HG03025 (cell line): ENCODE data around the gene CEP250.

ENCODE experiments used
- ATAC-seq: cut with Tn5 transposase; IDR thresholded peaks from one replicate; pipeline ENCODE4 v1.9.1; 2021; ENCODE audit warnings: mild to moderate bottlenecking, moderate library complexity; ENCODE audit not compliant: unreplicated experiment, low FRiP score

The CEP250 gene

DNA sequence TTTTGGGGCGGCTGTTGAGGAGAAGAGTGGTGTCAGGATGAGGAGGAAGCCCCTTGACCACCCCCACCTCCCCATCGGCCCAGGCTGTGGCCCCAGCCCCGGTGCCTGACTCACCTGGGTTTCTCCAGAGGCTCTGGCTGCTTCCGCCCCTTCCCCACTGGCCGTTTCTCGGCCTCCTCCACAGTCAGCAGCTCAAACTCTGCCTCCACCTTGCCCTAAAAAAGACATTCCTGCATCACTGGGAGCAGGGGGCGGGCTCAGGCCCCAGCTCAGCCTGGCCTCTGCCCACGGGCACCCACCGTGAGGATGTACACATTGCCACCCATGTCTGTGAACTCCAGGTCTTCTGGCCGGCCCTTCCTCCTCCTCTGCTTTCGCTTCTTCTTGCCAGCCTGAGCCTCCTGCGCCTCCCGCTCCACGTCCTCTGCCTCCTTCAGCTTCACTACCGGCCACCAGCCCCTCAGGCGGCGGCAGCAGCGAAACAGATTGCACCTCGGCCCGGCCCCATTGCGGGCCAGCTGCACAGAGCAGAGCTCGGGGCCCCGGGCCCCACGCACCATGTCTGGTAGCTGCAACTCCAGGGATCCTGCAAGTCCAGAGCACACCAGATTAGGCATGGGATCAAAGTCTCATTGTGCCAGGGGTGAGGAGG lies 103.8 kb downstream of the CEP250 start:
- ATAC-seq = no peak

DNA sequence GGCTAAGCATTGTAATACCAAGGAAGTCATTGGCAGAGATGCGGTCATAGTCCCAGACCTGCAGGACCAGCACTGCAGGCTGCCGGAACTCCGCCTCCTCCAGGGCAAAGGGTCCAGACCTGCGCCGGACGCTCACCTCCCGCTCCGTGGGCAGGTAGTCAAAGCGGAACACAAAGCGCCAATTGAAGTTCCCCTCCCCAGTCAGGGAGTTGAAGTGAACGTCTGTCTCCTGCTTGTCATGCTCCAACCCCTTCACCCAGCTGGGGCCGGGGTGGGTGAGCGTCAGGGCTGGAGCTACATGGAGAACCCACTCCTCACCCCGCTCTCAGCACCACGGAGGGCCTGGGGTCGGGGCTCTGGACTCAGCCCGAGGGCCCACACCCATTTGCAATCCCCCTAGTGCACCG lies 104.7 kb downstream of the CEP250 start:
- no peak for ATAC-seq

- ATAC-seq = no peak
Observed at GRCh38 chr20:35560541-35560940, 105.1 kb downstream of the CEP250 start.

- no peak for ATAC-seq
Observed at GRCh38 chr20:35561268-35561667, 105.9 kb downstream of the CEP250 start.

DNA sequence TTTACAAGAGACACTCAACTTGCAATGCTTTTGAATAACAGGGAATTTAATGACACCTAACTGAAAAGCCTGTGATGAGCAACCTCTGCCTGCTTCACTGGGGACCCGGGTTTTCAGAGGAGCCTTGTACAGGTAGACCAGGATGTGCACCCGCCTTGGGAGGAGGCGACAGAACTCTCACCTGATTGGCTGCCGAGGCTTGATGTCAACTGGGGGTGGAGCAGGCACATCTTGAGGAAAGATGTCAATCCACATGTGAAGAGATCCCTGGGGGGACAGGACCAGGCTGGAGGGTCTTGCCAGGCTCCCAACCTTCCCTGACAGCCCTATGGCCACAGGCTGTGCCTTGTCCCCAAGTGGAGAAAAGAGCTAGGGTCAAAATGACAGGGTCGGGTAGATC lies 106.3 kb downstream of the CEP250 start:
- no peak for ATAC-seq

DNA sequence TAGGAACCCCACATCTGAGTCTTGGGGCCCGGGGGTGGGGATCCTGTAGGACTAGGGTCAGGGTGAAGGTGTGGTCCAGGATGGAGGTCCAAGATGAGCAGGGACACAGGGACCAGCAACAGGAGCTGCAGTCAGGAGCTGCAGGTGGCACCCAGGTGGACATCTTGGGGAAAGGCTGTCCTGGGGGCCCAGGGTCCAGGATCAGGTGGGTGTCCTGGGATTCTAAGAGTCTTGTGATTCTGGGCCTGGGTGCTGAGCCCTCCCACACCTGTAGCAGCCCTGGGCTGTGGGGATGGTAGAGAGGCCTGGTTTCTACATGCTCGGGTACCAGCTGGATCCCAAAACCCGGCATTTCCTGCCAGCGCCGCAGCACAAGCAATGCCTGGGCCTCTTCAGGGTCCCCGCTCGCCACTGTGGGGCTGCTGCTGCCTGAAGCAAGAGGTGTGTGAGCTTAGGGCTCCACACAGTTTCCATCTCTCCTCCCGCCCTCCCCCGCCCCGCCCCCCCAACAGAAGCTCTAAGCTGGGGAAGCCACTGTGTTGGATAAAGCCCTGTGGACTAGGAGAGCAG lies 107.2 kb downstream of the CEP250 start:
- no peak for ATAC-seq

DNA sequence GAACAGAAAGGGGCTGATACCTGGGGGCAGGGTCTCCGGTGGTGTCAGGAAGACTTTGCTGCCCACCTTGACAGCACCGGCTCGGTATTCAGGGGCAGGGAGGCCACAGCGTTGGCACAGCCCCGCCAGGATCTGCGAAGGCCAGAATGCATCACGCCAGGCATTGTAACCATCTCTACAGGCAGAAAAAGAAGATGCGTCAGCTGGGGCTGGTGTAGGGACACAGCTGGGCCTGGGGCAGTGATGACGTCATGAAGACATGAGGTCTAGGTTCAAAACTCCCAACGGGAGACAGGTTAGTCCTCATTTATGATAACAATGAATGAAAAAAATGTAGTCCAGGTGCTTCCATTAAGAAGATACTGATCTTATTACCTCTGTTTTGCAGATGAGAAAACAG lies 108.4 kb downstream of the CEP250 start:
- no peak for ATAC-seq

DNA sequence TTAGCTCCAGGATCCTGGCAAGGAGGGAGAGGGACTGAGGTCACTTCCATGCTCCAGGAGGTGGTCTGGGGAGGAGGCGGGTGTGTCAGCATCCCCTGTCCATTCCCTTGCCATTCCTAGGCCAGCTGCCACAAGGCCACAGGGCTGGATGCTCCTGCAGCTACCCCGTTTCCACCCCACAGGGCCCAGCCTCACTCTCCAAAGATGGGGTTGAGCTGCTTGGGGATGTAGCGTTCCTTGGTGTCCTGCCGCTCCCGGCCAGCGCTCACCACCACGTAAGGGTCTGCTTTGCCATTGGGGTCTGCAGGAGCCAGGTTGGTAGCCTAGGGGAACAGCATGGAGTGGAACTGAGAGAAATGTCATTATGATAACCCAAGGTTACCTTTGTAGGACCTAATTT lies 109.5 kb downstream of the CEP250 start:
- ATAC-seq = no peak

GRCh38 chr20:35568645-35569044 lies 113.2 kb downstream of the CEP250 start:
- ATAC-seq = no peak
